CD8-positive, alpha-beta memory T cell (primary cell): ENCODE data around the gene ST7L. TPM values are rescaled to one million over a fixed set of nuclear protein-coding genes. Genes with fewer than 3 reads are reported as not detected.
A peak's percentile ranks its signal among the peaks of the same experiment; 100 is the strongest.

Experiments used
- CTCF ChIA-PET: fragments of 350-600 bp; sonication (Branson Sonifier 250); formaldehyde crosslinking; loops from one replicate; lab custom pipeline; 2021; ENCODE audit warnings: antibody characterized with exemption; lab: Charles Lee
- POLR2A ChIA-PET: fragments of 350-600 bp; sonication (Branson Sonifier 250); formaldehyde crosslinking; loops from one replicate; lab custom pipeline; 2021; ENCODE audit warnings: antibody characterized with exemption; lab: Charles Lee
- DNase-seq, 5 donors: peaks; one replicate each; pipeline versions ENCODE4 v3.0.0 to v3.0.0-alpha.2; 2020 to 2022; ENCODE audit warnings: mixed read lengths in 1 of 5
- H3K27ac ChIP-seq: one replicate; pipeline ENCODE4 v1.7.0; 2013; ENCODE audit warnings: low read depth, mild to moderate bottlenecking, low read length, moderate library complexity
- H3K27me3 ChIP-seq: 2 replicates; pipeline ENCODE4 v1.7.0; 2013; ENCODE audit warnings: low read length, mild to moderate bottlenecking; ENCODE audit not compliant: insufficient read depth, poor library complexity, severe bottlenecking
- H3K36me3 ChIP-seq: 2 replicates; pipeline ENCODE4 v1.7.0; 2013; ENCODE audit warnings: mild to moderate bottlenecking, low read length, moderate library complexity; ENCODE audit not compliant: insufficient read depth
- H3K4me1 ChIP-seq: 2 replicates; pipeline ENCODE4 v1.7.0; 2013; ENCODE audit warnings: mild to moderate bottlenecking, low read length, moderate library complexity; ENCODE audit not compliant: insufficient read depth
- H3K4me3 ChIP-seq: 2 replicates; pipeline ENCODE4 v1.7.0; 2013; ENCODE audit warnings: mild to moderate bottlenecking, low read length
- H3K9me3 ChIP-seq: 2 replicates; pipeline ENCODE4 v1.7.0; 2013; ENCODE audit warnings: mild to moderate bottlenecking, low read length
- H3K27ac Mint-ChIP-seq, 8 donors: one replicate each; pipeline ENCODE4 v1.8.0; 2020 to 2021; ENCODE audit warnings: mixed read lengths in 8 of 8, mild to moderate bottlenecking in 6 of 8, inconsistent platforms in 3 of 8, moderate library complexity in 3 of 8
- H3K27me3 Mint-ChIP-seq, 2 donors: one replicate each; pipeline ENCODE4 v1.8.0; 2020 to 2021; ENCODE audit warnings: mixed read lengths in 2 of 2, mild to moderate bottlenecking in 1 of 2, moderate library complexity in 1 of 2
- H3K36me3 Mint-ChIP-seq, 3 donors: one replicate each; pipeline ENCODE4 v1.8.0; 2020 to 2021; ENCODE audit warnings: mixed read lengths in 3 of 3, inconsistent platforms in 1 of 3, mild to moderate bottlenecking in 1 of 3
- H3K4me1 Mint-ChIP-seq, 3 donors: one replicate each; pipeline ENCODE4 v1.8.0; 2020 to 2021; ENCODE audit warnings: mixed read lengths in 3 of 3, inconsistent platforms in 1 of 3, mild to moderate bottlenecking in 1 of 3
- H3K4me3 Mint-ChIP-seq, 7 donors: one replicate each; pipeline ENCODE4 v1.8.0; 2020 to 2021; ENCODE audit warnings: mixed read lengths in 7 of 7, mild to moderate bottlenecking in 6 of 7, moderate library complexity in 4 of 7, inconsistent platforms in 2 of 7
- H3K9me3 Mint-ChIP-seq, 5 donors: one replicate each; pipeline ENCODE4 v1.8.0; 2020 to 2022; ENCODE audit warnings: mixed read lengths in 5 of 5, mild to moderate bottlenecking in 3 of 5, moderate library complexity in 2 of 5, inconsistent platforms in 1 of 5
- polyA plus RNA-seq: library from polyadenylated mRNA; unstranded; fragments of 300-500 nt; fragmentation: Illumina TruSeq; gene quantifications from one replicate; pipeline ENCODE4 v1.2.3, GENCODE V29; 2021
- total RNA-seq, 2 experiments: library from RNA; stranded (reverse); gene quantifications; one replicate each; pipeline ENCODE4 v1.2.3, GENCODE V29; 2021

Gene ST7L
- total and polyA plus RNA-seq, 3 experiments from 2014 or later, result 11.3 to 12.2 (median 11.6) TPM

- no peak overlapping the region for H3K27ac Mint-ChIP-seq
- H3K36me3 Mint-ChIP-seq, result no peaks in the 10 kb centered on the region
- Histone ChIP-seq H3K4me3 (no peak overlapping the region), H3K27ac (no peak overlapping the region), H3K27me3 (peaks cover 15% of the 10 kb centered on the region), H3K36me3 (no peaks in the 10 kb centered on the region), H3K4me1 (peaks cover 11% of the 10 kb centered on the region), H3K9me3 (no peaks in the 10 kb centered on the region)
- H3K27me3 Mint-ChIP-seq, result peaks cover 4% of the 10 kb centered on the region in 2 donors
- no peak for DNase-seq
- no peak overlapping the region for H3K4me3 Mint-ChIP-seq
- no peaks in the 10 kb centered on the region for H3K9me3 Mint-ChIP-seq
- ChIA-PET CTCF (interaction anchor here (2.4 kb wide), 1 partner anchor 10 kb away, joined by 7 read pairs; no protein-coding TSS in a partner anchor), POLR2A (interaction anchor here (0.6 kb wide), 1 partner anchor 121 kb away, joined by 5 read pairs; no protein-coding TSS in a partner anchor)
- peaks cover 6 to 17% (median 9%) of the 10 kb centered on the region in 3 donors for H3K4me1 Mint-ChIP-seq
Measured at GRCh38 chr1:112511897-112512296, 107.0 kb downstream of the ST7L start.

- H3K36me3 Mint-ChIP-seq, result no peaks in the 10 kb centered on the region
Measured at GRCh38 chr1:112510340-112510739, 108.6 kb downstream of the ST7L start.

GRCh38 chr1:112509660-112510178, 109.2 kb downstream of the ST7L start:
- CTCF ChIA-PET, result interaction anchor here (2.4 kb wide), 1 partner anchor 8 kb away, joined by 7 read pairs; no protein-coding TSS in a partner anchor
- Mint-ChIP-seq H3K27me3 (peaks cover 10 to 12% of the 10 kb centered on the region in 2 donors), H3K4me3 (peak overlapping the region; percentile 38 to 90 (median 75)), H3K9me3 (no peaks in the 10 kb centered on the region), H3K27ac (peak overlapping the region in 1 of 8 donors; percentile 32), H3K4me1 (peaks cover 6 to 17% (median 9%) of the 10 kb centered on the region in 3 donors), H3K36me3 (no peaks in the 10 kb centered on the region)
- Histone ChIP-seq H3K27me3 (peaks cover 25% of the 10 kb centered on the region), H3K27ac (no peak overlapping the region), H3K4me1 (peaks cover 11% of the 10 kb centered on the region), H3K9me3 (no peaks in the 10 kb centered on the region), H3K36me3 (no peaks in the 10 kb centered on the region), H3K4me3 (no peak overlapping the region)
- POLR2A ChIA-PET, result no interaction called here
- DNase-seq, result no peak

More at GRCh38 chr1:112510340-112510739, 108.6 kb downstream of the ST7L start:
- CTCF ChIA-PET, result interaction anchor here (2.4 kb wide), 1 partner anchor 9 kb away, joined by 7 read pairs; no protein-coding TSS in a partner anchor
- Mint-ChIP-seq H3K27ac (no peak overlapping the region), H3K27me3 (peaks cover 6 to 7% of the 10 kb centered on the region in 2 donors), H3K4me1 (peaks cover 6 to 17% (median 9%) of the 10 kb centered on the region in 3 donors), H3K9me3 (no peaks in the 10 kb centered on the region), H3K4me3 (peak overlapping the region in 5 of 7 donors; percentile 51 to 90 (median 68))
- H3K9me3 ChIP-seq, result no peaks in the 10 kb centered on the region
- no peaks in the 10 kb centered on the region for H3K36me3 ChIP-seq
- H3K4me3 ChIP-seq, result no peak overlapping the region
- peaks cover 21% of the 10 kb centered on the region for H3K27me3 ChIP-seq
- POLR2A ChIA-PET, result no interaction called here
- no peak for DNase-seq
- H3K4me1 ChIP-seq, result peaks cover 11% of the 10 kb centered on the region
- no peak overlapping the region for H3K27ac ChIP-seq

- H3K36me3 ChIP-seq, result no peaks in the 10 kb centered on the region
- DNase-seq, result peak in 2 of 5 donors; percentile 27 to 30
- H3K36me3 Mint-ChIP-seq, result no peaks in the 10 kb centered on the region
- peak overlapping the region; percentile 38 to 90 (median 75) for H3K4me3 Mint-ChIP-seq
- no peaks in the 10 kb centered on the region for H3K9me3 ChIP-seq
- peak overlapping the region; percentile 78 for H3K4me3 ChIP-seq
- peaks cover 6 to 17% (median 9%) of the 10 kb centered on the region in 3 donors for H3K4me1 Mint-ChIP-seq
- CTCF ChIA-PET, result no interaction called here
- H3K27ac ChIP-seq, result no peak overlapping the region
- peaks cover 25% of the 10 kb centered on the region for H3K27me3 ChIP-seq
- no peaks in the 10 kb centered on the region for H3K9me3 Mint-ChIP-seq
- peaks cover 14 to 18% of the 10 kb centered on the region in 2 donors for H3K27me3 Mint-ChIP-seq
- peak overlapping the region in 2 of 8 donors; percentile 32 to 37 for H3K27ac Mint-ChIP-seq
- POLR2A ChIA-PET, result no interaction called here
- peaks cover 11% of the 10 kb centered on the region for H3K4me1 ChIP-seq
Measured at GRCh38 chr1:112509005-112509659, 109.8 kb downstream of the ST7L start.

- no peaks in the 10 kb centered on the region for H3K9me3 ChIP-seq
- H3K27me3 Mint-ChIP-seq, result peaks cover 19 to 24% of the 10 kb centered on the region in 2 donors
- no peaks in the 10 kb centered on the region for H3K36me3 ChIP-seq
- CTCF ChIA-PET, result interaction anchor here (0.8 to 1.1 kb wide), 2 partner anchors 167 to 199 kb away, joined by 3 read pairs; no protein-coding TSS in a partner anchor
- H3K4me3 ChIP-seq, result peak within 1 kb of the TSS; percentile 78
- POLR2A ChIA-PET, result interaction anchor here (0.5 kb wide), 1 partner anchor 221 kb away, joined by 3 read pairs; no protein-coding TSS in a partner anchor
- DNase-seq, result peak; percentile 36 to 69 (median 52)
- H3K4me1 ChIP-seq, result peaks cover 11% of the 10 kb centered on the region
- H3K4me1 Mint-ChIP-seq, result peaks cover 6 to 17% (median 9%) of the 10 kb centered on the region in 3 donors
- peaks cover 0 to under 1% (median 0%) of the 10 kb centered on the region in 3 donors for H3K36me3 Mint-ChIP-seq
- H3K27ac ChIP-seq, result peak within 1 kb of the TSS; percentile 22
- H3K4me3 Mint-ChIP-seq, result peak within 1 kb of the TSS; percentile 81 to 95 (median 85)
- H3K27ac Mint-ChIP-seq, result peak within 1 kb of the TSS in 4 of 8 donors; percentile 29 to 74 (median 39)
- no peaks in the 10 kb centered on the region for H3K9me3 Mint-ChIP-seq
- H3K27me3 ChIP-seq, result peaks cover 30% of the 10 kb centered on the region
Measured at GRCh38 chr1:112508278-112509004, 110.5 kb downstream of the ST7L start, which contains the start of gene WNT2B. TSS of gene WNT2B (plus strand) at chr1:112508965. CDS start at chr1:112509263, 298 bp downstream.

- H3K36me3 ChIP-seq, result no peaks in the 10 kb centered on the region
- H3K4me3 ChIP-seq, result peak overlapping the region; percentile 78
- Mint-ChIP-seq H3K27me3 (peaks cover 23 to 29% of the 10 kb centered on the region in 2 donors), H3K4me3 (peak overlapping the region; percentile 81 to 95 (median 85)), H3K27ac (no peak overlapping the region), H3K4me1 (peaks cover 6 to 17% (median 9%) of the 10 kb centered on the region in 3 donors), H3K36me3 (peaks cover 0 to 2% (median 0%) of the 10 kb centered on the region in 3 donors), H3K9me3 (no peaks in the 10 kb centered on the region)
- peaks cover 11% of the 10 kb centered on the region for H3K4me1 ChIP-seq
- no peaks in the 10 kb centered on the region for H3K9me3 ChIP-seq
- POLR2A ChIA-PET, result interaction anchor here (0.5 kb wide), 1 partner anchor 222 kb away, joined by 3 read pairs; no protein-coding TSS in a partner anchor
- DNase-seq, result peak in 2 of 5 donors; percentile 9 to 10
- H3K27ac ChIP-seq, result peak overlapping the region; percentile 22
- peaks cover 36% of the 10 kb centered on the region for H3K27me3 ChIP-seq
- CTCF ChIA-PET, result interaction anchor here (0.8 to 1.1 kb wide), 2 partner anchors 168 to 200 kb away, joined by 3 read pairs; no protein-coding TSS in a partner anchor
Measured at GRCh38 chr1:112507921-112508277, 111.0 kb downstream of the ST7L start.

GRCh38 chr1:112507336-112507735, 111.6 kb downstream of the ST7L start:
- Histone ChIP-seq H3K36me3 (no peaks in the 10 kb centered on the region), H3K4me3 (no peak overlapping the region), H3K4me1 (peaks cover 11% of the 10 kb centered on the region), H3K27me3 (peaks cover 41% of the 10 kb centered on the region), H3K9me3 (no peaks in the 10 kb centered on the region), H3K27ac (no peak overlapping the region)
- no peak for DNase-seq
- H3K27ac Mint-ChIP-seq, result peak overlapping the region in 2 of 8 donors; percentile 3 to 52
- H3K9me3 Mint-ChIP-seq, result no peaks in the 10 kb centered on the region
- H3K36me3 Mint-ChIP-seq, result peaks cover 0 to 2% (median 0%) of the 10 kb centered on the region in 3 donors
- peaks cover 7 to 22% (median 9%) of the 10 kb centered on the region in 3 donors for H3K4me1 Mint-ChIP-seq
- ChIA-PET POLR2A (no interaction called here), CTCF (no interaction called here)
- peaks cover 29 to 35% of the 10 kb centered on the region in 2 donors for H3K27me3 Mint-ChIP-seq
- H3K4me3 Mint-ChIP-seq, result peak overlapping the region; percentile 81 to 95 (median 85)
